A549 (cell line): ENCODE data around the gene CRB1. TPM values are rescaled to one million over a fixed set of nuclear protein-coding genes. Genes with fewer than 3 reads are reported as not detected.

Source experiments
- ATAC-seq, 2 experiments: fragments of 200-7000 bp in 1 of 2; fragments of >200 bp in 1 of 2; cut with Nextera tagmentation in 1 of 2; cut with Tn5 transposase in 1 of 2; 3 replicates each; pipeline versions ENCODE4 v1.8.0 to v1.9.1; 2018 to 2020; ENCODE audit warnings: mild to moderate bottlenecking in 1 of 2, moderate library complexity in 1 of 2
- CTCF ChIA-PET: fragments of 300-600 bp; sonication (Branson Sonifier 250); formaldehyde crosslinking; extraction: SDS; loops from one replicate; lab custom pipeline; 2021; ENCODE audit warnings: antibody characterized with exemption, inconsistent platforms; lab: Yijun Ruan, JAX
- POLR2A ChIA-PET: fragments of 350-600 bp; formaldehyde crosslinking; extraction: SDS; loops from one replicate; lab custom pipeline; 2021; ENCODE audit warnings: antibody characterized with exemption, inconsistent platforms; lab: Yijun Ruan, JAX
- DNase-seq, 2 experiments: peaks; one replicate each; pipeline versions ENCODE4 v3.0.0 to v3.0.0-alpha.2; 2011 to 2016; ENCODE audit warnings: low read depth in 1 of 2, low spot score in 1 of 2
- FAIRE-seq: peaks from 2 replicates; lab custom pipeline; 2011; peaks lifted over from hg19 to GRCh38; lab: Jason Lieb, UNC
- H3K27ac ChIP-seq, 2 experiments: fragments of >200 bp; sonication (Bioruptor Twin); formaldehyde crosslinking; 3 replicates each; pipeline ENCODE4 v1.5.1; 2016 to 2017
- H3K4me1 ChIP-seq: fragments of >200 bp; sonication (Bioruptor Twin); formaldehyde crosslinking; 3 replicates; pipeline ENCODE4 v1.6.1; 2016
- H3K4me2 ChIP-seq: fragments of >200 bp; sonication (Bioruptor Twin); formaldehyde crosslinking; 3 replicates; pipeline ENCODE4 v1.6.1; 2016
- H3K4me3 ChIP-seq: fragments of >200 bp; sonication (Bioruptor Twin); formaldehyde crosslinking; 3 replicates; pipeline ENCODE4 v1.5.1; 2016
- H3K9me3 ChIP-seq: fragments of >200 bp; sonication (Bioruptor Twin); formaldehyde crosslinking; 3 replicates; pipeline ENCODE4 v1.6.1; 2016
- ATOH8 ChIP-seq: fragments of 250-450 bp; sonication (Bioruptor Pico); IDR thresholded peaks from 2 replicates; pipeline ENCODE4 v1.5.0; 2020; ENCODE audit warnings: low read depth, mild to moderate bottlenecking, moderate library complexity
- BCL3 ChIP-seq: fragments of >200 bp; sonication (Bioruptor Twin); formaldehyde crosslinking; IDR thresholded peaks from 3 replicates; pipeline ENCODE4 v1.6.1; 2016
- CEBPB ChIP-seq, 2 experiments: fragments of >200 bp in 1 of 2; sonication (Bioruptor Twin) in 1 of 2; formaldehyde crosslinking in 1 of 2; IDR thresholded peaks; 2 replicates each; pipeline ENCODE4 v1.6.1; 2012 to 2016
- CHD2 ChIP-seq: fragments of 150-350 bp; IDR thresholded peaks from 2 replicates; pipeline ENCODE4 v1.6.1; 2014; ENCODE audit warnings: low read length; ENCODE audit not compliant: partially characterized antibody
- EHF ChIP-seq: fragments of 250-450 bp; sonication (Bioruptor Pico); IDR thresholded peaks from 2 replicates; pipeline ENCODE4 v1.5.0; 2020; ENCODE audit warnings: mild to moderate bottlenecking
- EHMT2 ChIP-seq: fragments of 200-600 bp; sonication (generic); IDR thresholded peaks from 2 replicates; pipeline ENCODE4 v1.6.1; 2016; ENCODE audit warnings: antibody characterized with exemption, low read depth, mild to moderate bottlenecking, moderate library complexity
- EP300 ChIP-seq, 2 experiments: fragments of >200 bp; sonication (Bioruptor Twin); formaldehyde crosslinking; IDR thresholded peaks; 2 replicates in 1 of 2; 3 replicates in 1 of 2; pipeline ENCODE4 v1.6.1; 2016 to 2017
- ESRRA ChIP-seq: fragments of 150-350 bp; IDR thresholded peaks from 2 replicates; pipeline ENCODE4 v1.6.1; 2014; ENCODE audit warnings: mild to moderate bottlenecking, low read length, borderline replicate concordance
- FOSB ChIP-seq: fragments of 250-450 bp; sonication (Bioruptor Pico); IDR thresholded peaks from 2 replicates; pipeline ENCODE4 v1.5.0; 2020; ENCODE audit warnings: mild to moderate bottlenecking, moderate library complexity
- FOSL2 ChIP-seq, 2 experiments: fragments of 450-650 bp in 1 of 2; fragments of >200 bp in 1 of 2; sonication (Bioruptor Twin) in 1 of 2; formaldehyde crosslinking; IDR thresholded peaks; 2 replicates each; pipeline versions ENCODE4 v1.5.0 to v1.6.1; 2016 to 2020; ENCODE audit warnings: mild to moderate bottlenecking in 1 of 2, moderate library complexity in 1 of 2
- GATA3 ChIP-seq: IDR thresholded peaks from 2 replicates; pipeline ENCODE4 v1.6.1; 2012; ENCODE audit warnings: borderline replicate concordance
- HOXB5 ChIP-seq: fragments of 250-450 bp; sonication (Bioruptor Pico); IDR thresholded peaks from 2 replicates; pipeline ENCODE4 v1.5.0; 2020; ENCODE audit warnings: mild to moderate bottlenecking, moderate library complexity
- KDM1A ChIP-seq: fragments of 200-600 bp; sonication (generic); IDR thresholded peaks from 2 replicates; pipeline ENCODE4 v1.6.1; 2016; ENCODE audit warnings: low read depth, mild to moderate bottlenecking
- MAFK ChIP-seq: fragments of 450-650 bp; IDR thresholded peaks from 2 replicates; pipeline ENCODE4 v1.6.1; 2014; ENCODE audit not compliant: partially characterized antibody
- MYC ChIP-seq: IDR thresholded peaks from 2 replicates; pipeline ENCODE4 v1.6.1; 2012; ENCODE audit warnings: mild to moderate bottlenecking, inconsistent platforms, low read length, improper control_type of control experiment, borderline replicate concordance
- NFE2L2 ChIP-seq: fragments of 150-350 bp; conservative IDR thresholded peaks from 2 replicates; pipeline ENCODE4 v1.6.1; 2014; ENCODE audit warnings: low read length
- POLR2AphosphoS2 ChIP-seq: conservative IDR thresholded peaks from 2 replicates; pipeline ENCODE4 v1.6.1; 2012; ENCODE audit warnings: low read length, improper control_type of control experiment, inconsistent platforms
- RFX5 ChIP-seq: fragments of 450-650 bp; IDR thresholded peaks from 2 replicates; pipeline ENCODE4 v1.7.1; 2014; ENCODE audit warnings: antibody characterized with exemption, mild to moderate bottlenecking, moderate library complexity
- SREBF2 ChIP-seq: fragments of 450-650 bp; IDR thresholded peaks from 2 replicates; pipeline ENCODE4 v1.6.1; 2014; ENCODE audit warnings: mild to moderate bottlenecking, moderate library complexity
- TFCP2L1 ChIP-seq: fragments of 250-450 bp; sonication (Bioruptor Pico); IDR thresholded peaks from 2 replicates; pipeline ENCODE4 v1.5.0; 2021; ENCODE audit warnings: mild to moderate bottlenecking
- USF2 ChIP-seq: fragments of 450-650 bp; IDR thresholded peaks from 2 replicates; pipeline ENCODE4 v1.6.1; 2014; ENCODE audit warnings: antibody characterized with exemption
- ZNF302 ChIP-seq: fragments of 250-450 bp; sonication (Bioruptor Pico); IDR thresholded peaks from 2 replicates; pipeline ENCODE4 v1.9.0; 2021; ENCODE audit warnings: inconsistent platforms, mild to moderate bottlenecking, moderate library complexity
- WGBS: methylation state at CpG from one replicate; pipeline ENCODE4 v1.1.6; 2017; ENCODE audit errors: missing lambda C conversion rate; 5-methylcytosine and 5-hydroxymethylcytosine counted together
- polyA plus RNA-seq, 4 experiments: library from polyadenylated mRNA; depleted of rRNA in 3 of 4; stranded (reverse); fragments of >200 nt; fragmentation: RNase III in 1 of 4; extraction: RNeasy Plus Mini Kit Qiagen cat#74134 plus additional on column Dnase treatment in 1 of 4; gene quantifications; 2 replicates in 3 of 4; 3 replicates in 1 of 4; pipeline ENCODE4 v1.2.3, GENCODE V29; 2011 to 2017

The CRB1 gene
- polyA plus RNA-seq, 2 of the 4 experiments (the other 2 are of a cell fraction) = not detected

GRCh38 chr1:197305925-197306324 lies 37.9 kb downstream of the CRB1 start:
- POLR2A ChIA-PET = no interaction called here

GRCh38 chr1:197306381-197307062 lies 38.5 kb downstream of the CRB1 start:
- TF ChIP-seq TFCP2L1 (CRISPR knock-in tag) = no peak
- Histone ChIP-seq H3K27ac (no peak overlapping the region), H3K4me2 (peak overlapping the region; percentile 16; the same call in 1 of the 3 replicates), H3K9me3 (no peaks in the 10 kb centered on the region), H3K4me3 (no peak overlapping the region), H3K4me1 (no peaks in the 10 kb centered on the region)
- DNase-seq = no peak
- peak in 1 of 2 experiments; percentile 47; a peak in 1 of 6 replicates for ATAC-seq
- ChIA-PET POLR2A (no interaction called here), CTCF (interaction anchor here (0.9 to 1.9 kb wide), 2 partner anchors 8 to 10 kb away, joined by 3 to 4 read pairs; no protein-coding TSS in a partner anchor)
- 24% methylated on average over 2 of the region's 2 CpGs for WGBS
- FAIRE-seq = no peak

More at GRCh38 chr1:197305925-197306324, 37.9 kb downstream of the CRB1 start:
- no peak for FAIRE-seq
- H3K9me3 ChIP-seq = no peaks in the 10 kb centered on the region
- 10% methylated on average over 2 of the region's 2 CpGs for WGBS
- no peaks in the 10 kb centered on the region for H3K4me1 ChIP-seq
- CTCF ChIA-PET = interaction anchor here (0.9 kb wide), 1 partner anchor 9 kb away, joined by 3 read pairs; no protein-coding TSS in a partner anchor
- H3K27ac ChIP-seq = no peak overlapping the region
- H3K4me2 ChIP-seq = 0 out of 3 replicates have a peak overlapping the region, but pooled peaks have one; percentile 16
- H3K4me3 ChIP-seq = no peak overlapping the region
- ATAC-seq = no peak
- TF ChIP-seq GATA3 (no peak), BCL3 (no peak)
- no peak for DNase-seq

GRCh38 chr1:197307136-197307535 lies 39.1 kb downstream of the CRB1 start:
- DNase-seq (no peak), ATAC-seq (no peak), FAIRE-seq (no peak)
- Histone ChIP-seq H3K9me3 (no peaks in the 10 kb centered on the region), H3K4me1 (no peaks in the 10 kb centered on the region), H3K4me2 (no peak overlapping the region), H3K4me3 (no peak overlapping the region), H3K27ac (no peak overlapping the region)
- CTCF ChIA-PET = interaction anchor here (0.9 to 1.9 kb wide), 2 partner anchors 9 to 13 kb away, joined by 3 to 4 read pairs; no protein-coding TSS in a partner anchor
- POLR2A ChIA-PET = no interaction called here
- TF ChIP-seq TFCP2L1 (CRISPR knock-in tag) (no peak), KDM1A (no peak), ESRRA (no peak), RFX5 (no peak), EP300 (IDR thresholded peaks at IDR 0.05) (no peak), HOXB5 (CRISPR knock-in tag) (no peak), MAFK (no peak), CEBPB (IDR thresholded peaks at IDR 0.05) (no peak), EHMT2 (no peak), MYC (no peak), USF2 (no peak)

GRCh38 chr1:197307551-197307950 lies 39.5 kb downstream of the CRB1 start:
- POLR2A ChIA-PET = no interaction called here
- TF ChIP-seq ZNF302 (CRISPR knock-in tag) (no peak), FOSB (CRISPR knock-in tag) (no peak), ATOH8 (CRISPR knock-in tag) (no peak), FOSL2 (IDR thresholded peaks at IDR 0.05) (no peak), FOSL2 (CRISPR knock-in tag; IDR thresholded peaks at IDR 0.05) (no peak), HOXB5 (CRISPR knock-in tag) (no peak), POLR2AphosphoS2 (no peak), CHD2 (no peak), BCL3 (no peak), EHF (CRISPR knock-in tag) (no peak), SREBF2 (no peak), NFE2L2 (no peak)
- H3K27ac ChIP-seq = no peak overlapping the region
- no peak for ATAC-seq
- CTCF ChIA-PET = interaction anchor here (0.9 to 1.9 kb wide), 2 partner anchors 9 to 12 kb away, joined by 3 to 4 read pairs; no protein-coding TSS in a partner anchor
- DNase-seq = no peak
- no peaks in the 10 kb centered on the region for H3K4me1 ChIP-seq
- no peak for FAIRE-seq
- no peak overlapping the region for H3K4me2 ChIP-seq
- WGBS = 23% methylated on average over 3 of the region's 3 CpGs
- no peak overlapping the region for H3K4me3 ChIP-seq
- no peaks in the 10 kb centered on the region for H3K9me3 ChIP-seq
